Esophagus squamous epithelium (tissue), 5 donors: ENCODE data around the gene TOX2. TPM values are rescaled to one million over a fixed set of nuclear protein-coding genes. Genes with fewer than 3 reads are reported as not detected.

ENCODE experiments used
- DNase-seq: peaks from one replicate; lab custom pipeline; 2025; lab: John Stamatoyannopoulos, UW
- H3K27ac ChIP-seq, 4 donors: fragments of 200-600 bp; sonication (generic); one replicate each; pipeline ENCODE4 v1.5.1; 2016 to 2019; ENCODE audit warnings: mild to moderate bottlenecking in 1 of 4
- H3K27me3 ChIP-seq, 4 donors: fragments of 200-600 bp; sonication (generic); 1 replicate in 3 of 4; 2 replicates in 1 of 4; pipeline versions ENCODE4 v1.5.1 to v1.6.0; 2017 to 2021; ENCODE audit warnings: antibody characterized with exemption in 1 of 4
- H3K36me3 ChIP-seq, 3 donors: fragments of 200-600 bp; sonication (generic); one replicate each; pipeline ENCODE4 v1.5.1; 2016 to 2019
- H3K4me1 ChIP-seq, 3 donors: fragments of 200-600 bp; sonication (generic); one replicate each; pipeline ENCODE4 v1.5.1; 2017 to 2019
- H3K4me3 ChIP-seq, 4 donors: fragments of 200-600 bp; sonication (generic); 1 replicate in 3 of 4; 2 replicates in 1 of 4; pipeline ENCODE4 v1.5.1; 2016 to 2019; ENCODE audit warnings: mild to moderate bottlenecking in 2 of 4, moderate library complexity in 1 of 4
- H3K9me3 ChIP-seq, 3 donors: fragments of 200-600 bp; sonication (generic); one replicate each; pipeline ENCODE4 v1.5.1; 2016 to 2019
- CTCF ChIP-seq, 6 experiments: fragments of 450-650 bp in 4 of 6; fragments of 200-600 bp in 2 of 6; sonication (generic) in 2 of 6; IDR thresholded peaks; one replicate each; pipeline ENCODE4 v1.5.1; 2016 to 2019; ENCODE audit warnings: antibody characterized with exemption in 6 of 6, mild to moderate bottlenecking in 4 of 6, moderate library complexity in 4 of 6
- POLR2A ChIP-seq, 4 donors: fragments of 450-650 bp; IDR thresholded peaks; one replicate each; pipeline ENCODE4 v1.6.1; 2017; ENCODE audit warnings: antibody characterized with exemption in 4 of 4, mild to moderate bottlenecking in 4 of 4, moderate library complexity in 3 of 4
- WGBS, 2 donors: methylation state at CpG; one replicate each; pipeline ENCODE4 v1.1.5; 2018; 5-methylcytosine and 5-hydroxymethylcytosine counted together
- intact Hi-C: fragments of 100-400 bp; cut with DNase I; formaldehyde crosslinking; loops from one replicate; pipeline ENCODE4 v1.15.0; 2022
- total RNA-seq, 4 donors: library from RNA; depleted of rRNA; stranded (reverse); fragments of >200 nt; gene quantifications; one replicate each; pipeline ENCODE4 v1.1.0, GENCODE V29; 2016
- donor health status: DM: yes; HTN: yes; CAD: no.

Gene TOX2
- total RNA-seq, 4 donors from 2014 or later: 0.99 to 22.9 (median 3.1) TPM

GRCh38 chr20:43969501-43970182, 55.0 kb downstream of the TOX2 start:
- Histone ChIP-seq H3K36me3 (no peaks in the 10 kb centered on the region), H3K27ac (no peak overlapping the region), H3K4me3 (no peak overlapping the region), H3K27me3 (no peaks in the 10 kb centered on the region), H3K9me3 (no peaks in the 10 kb centered on the region), H3K4me1 (peaks cover 0 to 4% (median 0%) of the 10 kb centered on the region in 3 donors)
- no peak for DNase-seq
- WGBS, 2 donors: 80 to 82% methylated on average over 5 to 6 of the region's 8 CpGs
- intact Hi-C loops: no loop called here
- TF ChIP-seq POLR2A (IDR thresholded peaks at IDR 0.05) (no peak), CTCF (IDR thresholded peaks at IDR 0.05) (no peak)

- Histone ChIP-seq H3K9me3 (no peaks in the 10 kb centered on the region), H3K27me3 (no peaks in the 10 kb centered on the region), H3K27ac (no peak overlapping the region), H3K4me1 (peaks cover 0 to 9% (median 0%) of the 10 kb centered on the region in 3 donors), H3K36me3 (no peaks in the 10 kb centered on the region), H3K4me3 (no peak overlapping the region)
- intact Hi-C loops: no loop called here
- DNase-seq: no peak
- WGBS, 2 donors: 82 to 90% methylated on average over 10 of the region's 10 CpGs
- no peak for TF ChIP-seq CTCF (IDR thresholded peaks at IDR 0.05)
- TF ChIP-seq POLR2A (IDR thresholded peaks at IDR 0.05): no peak
Observed at GRCh38 chr20:43971267-43971666, 56.6 kb downstream of the TOX2 start.

- Histone ChIP-seq H3K36me3 (no peaks in the 10 kb centered on the region), H3K9me3 (no peaks in the 10 kb centered on the region), H3K4me1 (peaks cover 0 to 9% (median 0%) of the 10 kb centered on the region in 3 donors), H3K4me3 (no peak overlapping the region), H3K27ac (no peak overlapping the region), H3K27me3 (peaks cover 0 to 2% (median 0%) of the 10 kb centered on the region in 4 donors)
- no peak for TF ChIP-seq POLR2A (IDR thresholded peaks at IDR 0.05)
- TF ChIP-seq CTCF (IDR thresholded peaks at IDR 0.05): no peak
- 68 to 92% methylated on average over 2 of the region's 2 CpGs for WGBS, 2 donors
- no peak for DNase-seq
- intact Hi-C loops: no loop called here
Observed at GRCh38 chr20:43972051-43972450, 57.4 kb downstream of the TOX2 start.

- WGBS, 2 donors: no CpG with 5 or more reads among the region's 2 CpGs
- Histone ChIP-seq H3K27me3 (peaks cover 0 to 5% (median 0%) of the 10 kb centered on the region in 4 donors), H3K9me3 (no peaks in the 10 kb centered on the region), H3K4me3 (no peak overlapping the region), H3K4me1 (peaks cover 0 to 9% (median 0%) of the 10 kb centered on the region in 3 donors), H3K27ac (no peak overlapping the region), H3K36me3 (no peaks in the 10 kb centered on the region)
- intact Hi-C loops: no loop called here
- DNase-seq: no peak
- TF ChIP-seq POLR2A (IDR thresholded peaks at IDR 0.05) (no peak), CTCF (IDR thresholded peaks at IDR 0.05) (no peak)
Observed at GRCh38 chr20:43972692-43973091, 58.0 kb downstream of the TOX2 start.

GRCh38 chr20:43973231-43973630, 58.6 kb downstream of the TOX2 start:
- 85 to 88% methylated on average over 4 to 6 of the region's 6 CpGs for WGBS, 2 donors
- DNase-seq: no peak

More at GRCh38 chr20:43973231-43973630, 58.6 kb downstream of the TOX2 start:
- TF ChIP-seq CTCF (IDR thresholded peaks at IDR 0.05): no peak
- no peak for TF ChIP-seq POLR2A (IDR thresholded peaks at IDR 0.05)
- Histone ChIP-seq H3K4me3 (no peak overlapping the region), H3K36me3 (no peaks in the 10 kb centered on the region), H3K27ac (no peak overlapping the region), H3K4me1 (peaks cover 0 to 9% (median 0%) of the 10 kb centered on the region in 3 donors), H3K27me3 (peaks cover 0 to 10% (median 0%) of the 10 kb centered on the region in 4 donors), H3K9me3 (no peaks in the 10 kb centered on the region)
- intact Hi-C loops: no loop called here
